Left forelimb (tissue), 1 donor: ENCODE results near the gene FHL2.

Experiments
- DNase-seq: peaks from one replicate; pipeline ENCODE4 v3.0.0-alpha.2; 2018; ENCODE audit warnings: low spot score

The FHL2 gene

DNA sequence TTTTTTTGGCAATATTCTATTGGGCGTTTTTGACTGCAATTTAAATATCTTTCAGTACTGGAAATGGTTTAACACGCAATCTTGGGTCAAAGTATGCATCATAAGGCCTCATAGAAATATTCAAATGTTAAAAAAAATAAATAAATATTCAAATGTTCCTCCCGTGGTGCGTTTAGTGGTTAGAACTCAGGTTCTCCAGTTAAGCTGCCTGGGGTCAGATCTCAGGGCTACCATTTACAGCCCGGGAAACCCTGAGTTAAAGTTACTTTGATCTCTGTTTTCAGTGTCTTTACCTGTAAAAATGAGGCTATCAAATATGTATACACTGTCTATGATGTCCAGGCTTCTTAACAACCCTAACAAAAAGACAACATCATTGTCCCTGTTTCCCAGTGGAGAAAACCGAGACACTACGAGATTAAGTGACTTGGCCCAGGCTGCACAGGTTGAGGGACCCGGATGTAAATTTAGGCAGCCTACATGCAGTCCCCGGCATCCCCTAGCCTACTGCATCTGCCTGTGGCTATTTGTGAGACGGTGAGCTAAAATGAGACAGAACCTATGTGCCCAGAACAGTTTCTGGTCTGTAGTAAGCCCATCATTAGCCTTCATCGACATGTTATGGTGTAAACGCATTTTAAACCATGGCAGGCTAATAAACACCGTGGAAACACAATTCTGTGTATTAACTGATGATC is 1.7 kb downstream of the FHL2 start:
- DNase-seq: no peak

DNA sequence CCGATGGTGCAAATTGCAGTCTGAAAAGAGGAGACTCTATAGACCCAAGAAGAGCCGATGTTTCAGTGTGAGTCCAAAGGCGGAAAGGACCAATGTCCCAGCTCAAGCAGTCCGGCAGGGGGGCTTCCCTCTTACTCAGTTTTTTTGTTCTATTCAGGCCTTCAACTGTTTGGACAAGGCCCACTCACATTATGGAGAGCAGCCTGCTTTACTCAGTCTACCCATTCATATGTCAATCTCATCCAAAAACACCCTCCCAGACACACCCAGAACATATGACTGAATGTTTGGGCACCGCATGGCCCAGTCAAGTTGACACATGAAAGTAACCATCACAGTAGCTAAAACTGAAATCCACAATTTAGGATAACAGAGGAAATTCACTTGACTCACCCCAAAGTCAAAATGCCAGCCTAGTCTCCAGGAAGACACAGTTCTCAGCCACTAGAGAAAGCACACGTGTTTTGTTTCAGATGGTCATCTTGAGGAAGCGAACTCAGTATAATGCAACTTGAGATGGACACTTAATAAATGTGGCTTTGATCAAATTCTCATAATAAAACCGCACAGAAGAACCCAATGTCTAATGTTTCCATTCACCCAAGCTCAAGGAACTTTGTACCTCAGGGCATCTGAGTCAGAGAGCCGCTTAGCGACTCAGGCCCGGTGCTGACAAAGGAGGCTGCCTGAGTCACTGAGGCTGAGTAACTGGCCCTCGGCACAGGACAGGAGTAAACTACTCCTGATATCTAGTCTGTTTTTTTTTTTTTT is 2.4 kb downstream of the FHL2 start:
- DNase-seq: no peak

DNA sequence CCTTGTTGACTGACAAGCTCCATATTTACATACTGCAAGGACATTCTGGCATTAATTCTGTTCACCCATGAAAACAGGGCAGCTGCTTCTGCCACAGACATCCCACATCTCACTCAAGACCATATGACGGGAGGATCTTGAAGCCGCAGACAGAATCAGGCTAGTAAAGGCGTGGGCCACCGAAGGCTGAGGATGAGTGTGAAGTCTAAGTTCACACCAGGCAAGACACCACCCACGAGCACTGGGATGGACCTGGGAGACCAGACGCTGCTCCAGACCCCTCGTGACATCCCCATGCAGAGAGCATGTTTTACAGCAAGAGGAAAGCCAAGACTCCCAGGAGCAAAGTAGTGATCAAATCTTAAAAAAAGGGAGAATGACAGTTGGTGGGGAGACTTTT is 3.2 kb downstream of the FHL2 start:
- no peak for DNase-seq

DNA sequence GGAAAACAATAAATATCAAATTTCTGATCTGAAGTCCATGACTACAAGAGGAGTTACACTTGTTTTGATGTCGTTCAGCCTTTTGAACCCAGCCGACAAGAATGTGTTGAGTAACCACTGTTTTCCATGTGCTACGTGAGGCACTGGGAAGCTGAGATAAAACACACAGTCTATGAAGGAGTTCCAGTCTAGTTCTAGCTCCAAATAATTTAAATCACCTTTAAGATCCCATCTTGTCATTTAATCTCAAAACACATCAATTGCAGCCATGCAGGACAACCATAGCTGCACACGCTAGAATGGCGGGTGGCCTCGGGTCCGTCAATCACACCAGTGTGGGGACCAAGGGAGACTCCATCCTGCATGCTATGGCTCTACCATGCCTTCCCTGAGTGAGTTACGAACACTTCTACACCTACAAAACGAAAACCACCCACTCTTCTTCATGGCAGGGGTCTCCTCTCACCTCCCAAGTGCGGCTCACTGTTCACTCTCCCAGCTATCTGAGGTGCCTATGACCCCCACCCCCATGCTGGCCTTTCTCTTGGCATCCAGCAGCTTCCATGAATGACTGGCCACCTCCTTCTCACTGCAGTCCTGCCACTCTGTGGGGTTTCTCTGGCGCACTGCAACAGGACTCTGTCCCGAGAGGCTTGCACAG is 3.8 kb downstream of the FHL2 start:
- no peak for DNase-seq

DNA sequence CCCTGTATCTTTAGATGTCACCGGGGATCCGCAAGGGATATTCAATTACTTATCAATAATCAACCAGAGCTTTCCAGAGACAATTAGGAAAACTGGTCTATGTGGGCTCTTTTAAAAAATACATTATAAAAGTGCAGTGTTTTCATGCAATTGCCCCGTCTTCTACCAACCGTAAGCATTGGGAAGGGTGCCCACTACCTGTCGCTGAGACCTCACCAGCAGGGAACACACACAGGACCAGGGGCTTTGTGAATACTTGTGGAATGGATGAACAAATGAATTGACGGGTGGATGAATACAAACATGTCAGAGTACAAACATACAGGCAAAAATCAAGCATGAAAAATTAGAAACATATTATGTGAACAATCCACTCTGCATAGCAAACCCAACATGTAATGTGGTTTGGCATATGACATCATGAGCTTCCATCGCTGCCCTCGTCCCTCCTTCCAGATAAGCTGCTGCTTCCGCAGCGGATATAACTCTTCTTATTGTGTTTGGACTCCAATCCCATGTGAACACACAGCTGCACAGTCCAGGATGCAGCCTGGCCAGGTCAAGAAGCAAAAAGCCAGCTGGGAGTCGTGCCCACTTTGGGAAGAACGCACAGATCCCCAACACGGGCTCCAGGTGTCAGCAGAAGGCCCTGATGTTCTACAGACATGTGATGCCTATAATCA is 5.3 kb downstream of the FHL2 start:
- DNase-seq: no peak

DNA sequence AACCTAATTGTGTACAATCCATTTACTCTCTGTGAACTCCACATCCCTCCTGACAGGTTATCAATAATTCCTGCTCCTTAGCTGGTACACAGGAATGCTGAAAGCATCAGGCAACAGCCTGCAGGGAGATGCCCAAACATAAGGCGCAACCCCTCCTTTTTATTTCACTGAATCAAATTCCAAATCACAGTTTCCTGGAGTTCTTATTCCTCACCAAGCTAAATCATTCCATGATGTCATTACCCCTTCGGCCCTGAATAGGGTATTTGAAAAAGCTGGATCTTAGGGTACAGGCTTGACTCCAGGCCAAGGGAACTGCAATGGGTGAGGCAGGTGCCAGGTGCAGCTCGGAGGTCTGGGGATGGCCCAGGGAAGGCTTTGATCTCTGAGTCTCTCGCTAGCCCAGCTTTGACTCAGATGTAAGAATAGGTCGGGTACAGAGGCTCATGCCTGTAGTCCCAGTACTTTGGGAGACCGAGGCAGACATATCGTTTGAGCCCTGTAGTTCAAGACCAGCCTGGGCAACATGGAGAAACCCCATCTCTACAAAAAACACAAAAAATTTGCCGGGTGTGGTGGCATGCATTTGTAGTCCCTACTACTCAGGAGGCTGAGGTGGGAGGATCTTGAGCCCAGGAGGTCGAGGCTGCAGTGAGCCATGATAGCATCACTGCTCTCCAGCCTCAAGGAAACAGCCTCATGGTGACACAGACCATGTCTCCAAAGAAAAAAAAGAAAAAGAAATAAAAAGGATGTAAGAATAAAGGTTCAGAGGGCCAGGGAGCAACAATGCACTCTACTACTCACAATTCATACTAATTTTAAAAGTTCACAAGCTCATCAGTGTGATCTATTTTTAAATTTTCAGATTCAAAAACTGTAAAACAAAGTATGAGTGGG is 6.8 kb downstream of the FHL2 start:
- DNase-seq: no peak

DNA sequence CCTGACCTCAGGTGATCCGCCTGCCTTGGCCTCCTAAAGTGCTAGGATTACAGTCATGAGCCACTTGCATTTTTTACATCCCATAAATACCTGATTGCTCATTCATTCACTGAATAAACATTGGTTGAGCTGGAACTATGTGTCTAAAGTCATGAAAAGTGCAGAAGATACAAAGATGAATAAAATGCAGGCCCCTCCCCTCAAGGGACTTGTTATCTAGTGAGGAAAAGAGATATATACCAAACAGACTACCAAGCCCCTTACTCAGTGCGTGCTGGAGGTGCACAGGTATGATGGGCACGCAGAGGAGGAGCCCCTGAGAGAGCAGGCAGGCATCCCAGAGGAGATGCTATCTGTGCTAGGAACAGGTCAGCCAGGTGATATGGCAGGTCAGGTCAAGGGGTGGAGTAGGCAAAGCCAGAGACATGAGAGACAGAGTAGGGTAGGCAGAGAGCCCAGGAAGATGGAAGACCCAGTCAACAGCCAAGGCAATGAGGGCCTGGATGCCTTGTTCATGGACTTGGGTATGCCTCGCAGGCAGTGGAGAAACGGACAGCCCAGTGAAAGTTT is 7.7 kb downstream of the FHL2 start:
- no peak for DNase-seq

DNA sequence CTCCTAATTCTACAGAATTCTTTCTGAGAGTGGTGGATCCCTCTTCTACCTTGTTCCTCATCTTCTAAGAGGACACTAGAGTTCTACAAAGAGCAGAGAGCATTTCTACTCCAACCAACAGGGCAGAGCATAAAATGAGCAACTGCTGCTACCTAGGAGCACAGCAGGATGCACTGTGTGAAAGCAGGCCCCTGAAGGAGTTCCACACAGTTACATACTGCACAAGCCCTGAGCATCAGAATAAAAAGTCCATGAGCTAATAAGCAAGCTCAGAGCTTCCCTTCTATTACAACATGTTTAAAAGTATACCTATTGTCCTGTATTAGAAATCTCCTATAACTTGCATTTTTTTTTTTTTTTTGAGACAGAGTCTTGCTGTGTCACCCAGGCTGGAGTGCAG is 8.4 kb downstream of the FHL2 start:
- no peak for DNase-seq

DNA sequence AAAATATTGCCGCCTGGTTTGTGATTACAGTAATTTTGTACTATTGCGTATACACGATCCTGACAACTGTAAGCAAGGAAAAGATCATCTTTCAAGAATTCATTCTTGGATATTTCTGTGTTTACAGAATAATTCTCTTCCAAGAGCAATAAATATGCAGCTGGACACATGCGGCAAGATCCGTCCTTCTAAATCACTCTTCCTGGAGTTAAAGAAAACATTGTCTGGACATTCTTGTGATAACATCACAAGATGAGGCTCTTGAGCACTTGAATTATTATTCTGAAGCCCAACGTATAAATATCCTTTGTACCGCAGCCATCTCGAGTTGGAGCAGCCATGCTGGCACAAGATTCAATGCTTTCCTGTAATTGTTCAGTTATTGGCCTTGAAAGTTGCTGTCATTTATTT is 9.9 kb downstream of the FHL2 start:
- no peak for DNase-seq

DNA sequence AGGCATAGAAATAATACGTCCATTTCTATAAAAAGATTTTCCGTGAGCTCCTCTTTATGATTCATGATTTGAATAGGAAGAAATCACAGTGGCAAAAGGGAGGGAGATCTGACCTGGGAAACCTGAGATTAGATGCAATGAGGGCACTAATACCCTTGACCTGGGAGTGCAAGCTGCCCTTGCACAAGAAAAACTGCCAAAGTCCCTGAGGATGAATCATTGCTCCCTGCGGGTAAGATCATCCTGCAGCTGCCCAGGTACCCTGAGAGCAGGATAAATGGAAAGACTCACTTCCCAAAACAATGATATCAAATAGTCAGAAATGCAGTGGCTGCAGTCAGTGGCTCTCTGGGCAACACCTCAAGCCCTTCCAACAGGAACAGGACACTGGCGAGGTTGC is 11.6 kb downstream of the FHL2 start:
- DNase-seq: no peak

DNA sequence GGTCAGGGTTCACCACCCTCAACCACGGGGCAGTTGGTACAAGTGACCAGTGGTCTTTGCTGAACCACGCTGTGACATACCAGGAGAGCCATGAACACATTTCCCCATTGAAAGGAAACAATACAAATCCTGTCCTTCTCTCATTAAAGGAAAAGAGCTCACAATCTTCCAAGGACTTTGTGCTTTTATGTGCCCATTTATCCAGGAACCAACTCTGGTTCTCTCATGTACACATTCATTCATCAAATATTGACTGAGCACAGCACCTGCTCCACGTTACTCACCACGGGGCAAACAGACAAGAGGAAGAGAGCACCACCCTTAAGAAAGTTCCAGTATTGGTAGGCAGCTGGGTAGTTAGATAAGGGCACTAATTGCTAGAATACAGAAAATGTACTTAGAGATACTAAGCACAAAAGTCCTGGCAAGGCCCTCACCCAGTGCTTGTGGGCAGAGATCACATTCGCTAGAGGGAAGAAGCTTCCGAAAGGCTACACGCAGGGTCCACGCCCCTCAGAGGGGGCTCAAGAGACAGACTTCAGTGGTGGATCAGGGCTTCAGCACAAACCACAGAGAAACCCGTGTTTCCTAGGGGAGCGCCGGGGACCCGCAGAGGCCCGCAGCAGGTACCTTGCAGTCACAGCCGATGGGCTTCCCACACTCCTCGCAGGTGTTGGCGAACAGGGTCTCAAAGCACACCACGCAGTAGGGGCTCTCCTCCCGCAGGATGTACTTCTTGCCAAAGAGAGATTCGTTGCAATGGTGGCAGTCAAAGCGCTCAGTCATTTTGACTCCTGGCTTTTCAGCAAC is 12.9 kb downstream of the FHL2 start:
- no peak for DNase-seq

DNA sequence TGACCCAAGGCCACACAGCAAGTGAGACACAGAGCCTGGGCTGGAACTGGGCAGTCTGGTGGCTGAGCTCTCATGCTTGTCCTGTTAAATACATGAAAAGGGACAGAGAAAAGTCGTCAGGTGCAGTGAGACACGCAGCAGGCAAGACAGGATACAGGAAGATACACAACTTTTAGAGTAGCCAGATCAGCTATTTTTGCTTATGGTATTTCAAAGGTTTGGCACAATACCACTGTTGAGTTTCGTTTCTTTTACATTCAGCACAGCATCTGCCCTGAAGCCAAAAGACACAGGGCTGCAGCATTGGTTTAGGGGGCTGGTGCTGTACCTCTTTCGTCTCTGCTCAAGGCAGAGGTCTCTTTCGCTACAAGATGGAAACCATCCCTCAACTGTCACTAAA is 14.0 kb downstream of the FHL2 start:
- DNase-seq: no peak

DNA sequence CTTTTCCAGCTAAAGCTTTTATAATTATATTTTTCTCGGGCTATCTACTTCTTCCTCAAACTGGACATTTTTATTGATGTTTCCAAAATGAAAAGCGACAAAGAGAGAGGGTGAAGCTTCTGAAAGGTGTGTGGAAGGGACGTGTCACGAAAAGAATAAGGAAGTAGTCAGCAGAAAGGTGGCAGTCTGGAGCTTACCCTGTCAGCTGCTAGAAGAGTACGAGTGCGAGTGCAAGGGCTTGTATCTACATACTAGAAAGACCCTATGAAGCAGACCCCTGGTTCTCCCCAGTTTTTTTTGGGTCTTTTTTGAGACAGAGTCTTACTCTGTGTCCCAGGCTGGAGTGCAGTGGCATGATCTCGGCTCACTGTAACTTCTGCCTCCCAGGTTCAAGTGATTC is 14.6 kb downstream of the FHL2 start:
- no peak for DNase-seq

DNA sequence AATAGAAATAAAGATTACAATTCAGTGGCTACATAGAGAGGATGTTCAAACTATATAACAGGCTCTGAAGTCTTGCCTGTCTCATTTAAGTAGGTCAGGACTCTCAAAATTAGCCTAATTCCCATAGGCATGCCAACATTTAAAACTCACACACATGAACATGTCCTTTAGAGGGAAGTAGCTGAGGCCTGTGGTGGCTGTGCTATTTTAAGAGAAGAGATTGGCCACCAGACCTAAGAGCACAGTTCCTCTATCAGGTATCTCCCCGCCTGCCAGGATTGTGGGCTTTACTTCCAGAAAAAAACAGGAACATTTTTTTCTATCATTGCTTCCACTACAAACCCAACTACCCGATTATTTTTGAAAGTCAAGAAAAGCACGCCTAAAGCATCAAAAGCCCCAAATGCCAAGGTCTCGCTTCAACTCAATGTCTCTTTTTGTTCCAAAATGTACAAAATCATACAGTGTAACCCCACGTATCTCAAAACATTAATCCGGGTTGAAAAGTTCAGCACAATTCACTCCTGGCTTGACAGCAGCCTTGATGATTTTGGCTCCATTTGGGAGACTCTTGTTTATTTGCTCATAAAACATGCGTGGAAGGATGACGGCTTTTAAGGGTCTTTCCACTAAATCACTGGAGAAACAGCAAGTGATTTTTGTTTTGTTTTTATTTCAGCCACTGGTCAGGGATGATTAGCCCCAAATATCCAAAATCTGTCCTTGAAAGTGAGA is 15.3 kb downstream of the FHL2 start:
- DNase-seq: no peak

DNA sequence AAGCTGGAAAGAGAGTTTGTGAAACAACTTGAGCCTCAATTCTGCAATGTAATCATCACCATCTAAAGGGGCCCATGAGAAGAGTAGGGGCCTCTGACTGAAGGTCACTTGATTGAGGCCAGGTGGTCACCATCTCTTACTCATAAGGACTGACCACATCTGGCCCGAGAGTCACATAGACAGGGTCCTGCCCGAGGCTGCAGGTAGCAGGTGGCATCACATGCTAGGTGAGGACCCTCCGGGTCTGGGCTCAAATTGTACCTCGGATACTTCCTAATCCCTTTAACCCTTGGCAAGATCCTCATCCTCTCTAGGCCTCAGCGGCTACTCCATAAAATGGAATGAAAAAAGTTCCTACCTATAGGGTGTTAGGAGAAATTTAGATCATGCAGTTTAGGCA is 16.7 kb downstream of the FHL2 start:
- no peak for DNase-seq

DNA sequence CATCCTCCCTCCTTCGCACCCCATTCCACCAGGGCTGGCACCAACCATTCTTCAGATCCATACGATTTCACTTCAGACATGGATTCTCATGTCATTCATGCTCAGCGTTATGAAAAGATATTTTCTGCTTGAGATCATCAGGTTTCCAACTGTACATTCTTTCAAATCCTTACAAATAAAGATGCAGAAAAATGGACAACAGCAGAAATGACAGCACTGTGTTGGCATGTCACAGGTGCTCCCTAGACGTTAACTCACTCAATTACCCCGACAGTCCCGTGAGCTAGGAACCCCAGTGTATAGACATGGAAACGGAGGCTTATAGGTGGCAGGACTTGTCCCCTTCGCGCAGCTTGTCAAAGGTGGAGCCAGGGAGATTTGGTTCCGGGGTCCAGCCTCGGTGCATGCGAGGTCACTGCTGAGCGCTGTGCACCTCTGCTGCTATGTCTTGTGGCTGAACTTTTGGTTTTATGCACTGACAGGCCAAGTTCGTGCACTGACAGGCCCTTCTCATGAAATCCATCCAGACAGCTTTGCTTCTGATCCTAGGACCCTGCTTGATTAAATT is 17.7 kb downstream of the FHL2 start:
- no peak for DNase-seq

DNA sequence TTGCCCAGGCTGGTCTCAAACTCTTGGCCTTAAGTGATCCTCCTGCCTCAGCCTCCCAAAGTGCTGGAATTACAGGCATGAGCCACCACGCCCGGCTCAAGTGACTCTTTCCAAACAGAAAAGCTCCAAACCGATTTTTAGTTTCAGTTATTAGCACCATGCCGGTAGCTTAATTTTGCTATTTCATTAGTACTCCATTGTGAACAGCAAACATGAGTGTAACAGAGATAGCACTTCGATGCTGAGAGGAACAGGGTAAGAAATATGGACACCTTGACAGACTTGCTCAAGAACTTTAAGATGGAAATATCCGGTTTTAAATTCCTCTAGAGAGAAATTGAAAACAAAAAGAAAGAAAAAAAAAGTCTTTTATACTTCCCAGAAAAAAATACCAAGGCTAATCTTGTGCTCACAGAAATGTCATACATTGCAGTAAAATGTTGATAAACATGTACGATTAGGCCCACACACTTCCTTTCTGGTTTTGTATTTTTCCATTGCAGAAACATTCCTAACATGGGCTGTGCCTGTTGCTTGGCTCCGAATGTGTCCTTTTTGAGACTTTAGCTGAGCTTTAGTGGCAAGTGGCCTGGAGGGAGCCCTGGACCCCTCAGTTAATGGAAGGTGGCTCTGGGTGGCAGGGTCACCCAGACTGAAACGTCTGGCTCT is 18.3 kb downstream of the FHL2 start:
- DNase-seq: no peak

DNA sequence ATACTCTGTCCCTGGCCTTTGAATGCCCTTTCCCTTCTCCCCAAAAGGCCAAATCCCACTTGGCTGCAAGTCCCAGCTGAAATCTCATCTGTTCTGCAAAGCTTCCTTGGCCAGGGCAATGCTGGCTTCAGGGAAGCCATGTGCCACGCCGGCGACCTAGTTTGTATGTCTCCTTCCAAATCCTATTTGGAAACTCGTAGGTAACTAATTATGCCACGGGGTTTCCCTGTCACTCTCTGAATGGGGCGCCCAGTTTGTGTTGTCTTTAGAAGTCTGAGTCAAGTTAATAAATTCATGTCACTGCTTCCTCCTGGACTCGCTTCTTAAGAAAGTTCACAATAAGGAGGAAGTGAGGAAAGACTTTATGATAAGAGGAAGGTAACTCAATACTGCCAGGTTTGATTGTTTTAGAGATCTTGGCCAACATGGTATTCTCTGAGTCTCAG is 19.1 kb downstream of the FHL2 start:
- DNase-seq: no peak

DNA sequence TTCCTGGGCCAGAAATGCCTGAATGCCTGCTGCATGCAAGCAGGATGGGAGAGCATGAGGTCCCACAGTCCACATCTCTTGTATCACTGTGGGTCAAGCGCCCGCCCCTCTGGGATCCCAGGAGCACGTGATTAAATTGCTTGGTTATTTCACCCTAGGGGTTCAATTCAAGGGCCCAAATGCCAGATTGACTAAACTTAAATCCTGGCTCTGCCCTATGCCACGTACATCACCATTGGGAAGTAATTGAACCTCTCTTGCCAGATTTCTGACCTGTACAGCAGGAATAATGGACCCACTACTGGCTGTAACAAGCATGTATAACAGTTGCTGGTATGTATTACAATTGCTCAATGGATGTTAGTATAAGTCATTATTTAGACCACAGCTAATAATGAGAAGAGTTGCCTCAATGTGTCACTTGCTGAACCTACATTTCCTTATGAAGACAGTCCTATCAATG is 19.9 kb downstream of the FHL2 start:
- DNase-seq: no peak
